B cell (primary cell): ENCODE measurements around the gene BOC. TPM values are rescaled to one million over a fixed set of nuclear protein-coding genes. Genes with fewer than 3 reads are reported as not detected.

Source experiments
- ATAC-seq: fragments of 200-7000 bp; cut with Tn5 transposase; one replicate; pipeline ENCODE4 v1.10.0; 2021; ENCODE audit warnings: low read depth, mild to moderate bottlenecking, moderate number of reproducible peaks, moderate library complexity
- CTCF ChIA-PET: fragments of 350-600 bp; sonication (Branson Sonifier 250); formaldehyde crosslinking; loops from one replicate; lab custom pipeline; 2021; ENCODE audit warnings: antibody characterized with exemption, inconsistent platforms; lab: Charles Lee
- POLR2A ChIA-PET: fragments of 350-600 bp; sonication (Branson Sonifier 250); formaldehyde crosslinking; loops from one replicate; lab custom pipeline; 2021; ENCODE audit warnings: antibody characterized with exemption; lab: Charles Lee
- DNase-seq: peaks from one replicate; pipeline ENCODE4 v3.0.0; 2013
- H2AFZ ChIP-seq: 2 replicates; pipeline ENCODE4 v1.6.1; 2012; ENCODE audit warnings: mild to moderate bottlenecking, low read depth, low read length; ENCODE audit not compliant: insufficient read depth, poor library complexity, severe bottlenecking
- H3K27ac ChIP-seq, 2 donors: 1 replicate in 1 of 2; 2 replicates in 1 of 2; pipeline ENCODE4 v1.5.1; 2012 to 2013; ENCODE audit warnings: low read length in 2 of 2, mild to moderate bottlenecking in 2 of 2, moderate library complexity in 1 of 2
- H3K27me3 ChIP-seq, 4 experiments: fragments of 200-600 bp in 1 of 4; sonication (generic) in 1 of 4; replicated peaks in 1 of 4; 1 replicate in 2 of 4; 2 replicates in 2 of 4; pipeline versions ENCODE4 v1.6.1 to v1.7.0; 2013 to 2016; ENCODE audit warnings: low read length in 3 of 4, mild to moderate bottlenecking in 2 of 4, mixed read lengths in 1 of 4, moderate library complexity in 1 of 4; ENCODE audit not compliant: insufficient read depth in 4 of 4, control insufficient read depth in 3 of 4; ENCODE audit errors: control extremely low read depth in 1 of 4
- H3K36me3 ChIP-seq, 2 experiments: replicated peaks in 1 of 2; 1 replicate in 1 of 2; 2 replicates in 1 of 2; pipeline versions ENCODE4 v1.6.1 to v1.7.1; 2013; ENCODE audit warnings: low read length in 1 of 2; ENCODE audit not compliant: insufficient read depth in 2 of 2, control insufficient read depth in 1 of 2; ENCODE audit errors: control extremely low read depth in 1 of 2, extremely low read depth in 1 of 2
- H3K4me1 ChIP-seq, 2 donors: fragments of 200-600 bp in 1 of 2; sonication (generic) in 1 of 2; 1 replicate in 1 of 2; 2 replicates in 1 of 2; pipeline versions ENCODE4 v1.5.1 to v1.6.1; 2013 to 2017; ENCODE audit warnings: low read length in 2 of 2; ENCODE audit not compliant: control insufficient read depth in 2 of 2, insufficient read depth in 2 of 2
- H3K4me2 ChIP-seq: replicated peaks from 2 replicates; pipeline ENCODE3; 2012; ENCODE audit warnings: mild to moderate bottlenecking, low read depth, low read length; ENCODE audit not compliant: poor library complexity, severe bottlenecking
- H3K4me3 ChIP-seq, 5 experiments: fragments of 200-600 bp in 1 of 5; sonication (generic) in 1 of 5; 1 replicate in 3 of 5; 2 replicates in 2 of 5; pipeline versions ENCODE4 v1.5.1 to v1.7.0; 2011 to 2016; ENCODE audit warnings: low read length in 4 of 5, mild to moderate bottlenecking in 4 of 5, low read depth in 2 of 5, control low read depth in 1 of 5, moderate library complexity in 1 of 5; ENCODE audit not compliant: insufficient read depth in 1 of 5; ENCODE audit errors: control extremely low read depth in 1 of 5, extremely low read depth in 1 of 5
- H3K79me2 ChIP-seq: fragments of 200-600 bp; sonication (generic); one replicate; pipeline ENCODE4 v1.6.0; 2016; ENCODE audit warnings: low read length; ENCODE audit not compliant: control insufficient read depth, insufficient read depth
- H3K9ac ChIP-seq: fragments of 200-600 bp; sonication (generic); 2 replicates; pipeline ENCODE4 v1.6.1; 2017; ENCODE audit warnings: mild to moderate bottlenecking, low read length, moderate library complexity
- H3K9me3 ChIP-seq, 3 donors: one replicate each; pipeline versions ENCODE4 v1.6.1 to v1.7.1; 2013; ENCODE audit warnings: low read length in 2 of 3; ENCODE audit not compliant: control insufficient read depth in 2 of 3, insufficient read depth in 1 of 3; ENCODE audit errors: control extremely low read depth in 1 of 3
- H4K20me1 ChIP-seq: 2 replicates; pipeline ENCODE4 v1.6.0; 2012; ENCODE audit warnings: mild to moderate bottlenecking, low read length; ENCODE audit not compliant: insufficient read depth, control insufficient read depth, poor library complexity, severe bottlenecking
- H3K27ac Mint-ChIP-seq: one replicate; pipeline ENCODE4 v1.8.0; 2021; ENCODE audit warnings: mixed read lengths
- H3K27me3 Mint-ChIP-seq: one replicate; pipeline ENCODE4 v1.8.0; 2021; ENCODE audit warnings: mixed read lengths
- H3K4me1 Mint-ChIP-seq: one replicate; pipeline ENCODE4 v1.8.0; 2021; ENCODE audit warnings: mixed read lengths
- H3K4me3 Mint-ChIP-seq: one replicate; pipeline ENCODE4 v1.8.0; 2021; ENCODE audit warnings: mixed read lengths
- H3K9me3 Mint-ChIP-seq: one replicate; pipeline ENCODE4 v1.8.0; 2022; ENCODE audit warnings: mixed read lengths; ENCODE audit not compliant: insufficient read depth
- EZH2 ChIP-seq: IDR thresholded peaks from 2 replicates; pipeline ENCODE4 v1.6.1; 2012; ENCODE audit warnings: borderline replicate concordance, low read depth, mild to moderate bottlenecking, moderate library complexity, low read length; ENCODE audit not compliant: insufficient read depth, poor library complexity, severe bottlenecking
- WGBS: methylation state at CpG from one replicate; pipeline ENCODE4 v1.1.5; 2013; ENCODE audit warnings: missing lambda C conversion rate; ENCODE audit not compliant: insufficient coverage; 5-methylcytosine and 5-hydroxymethylcytosine counted together
- intact Hi-C: fragments of 100-400 bp; cut with micrococcal nuclease; formaldehyde crosslinking; loops from one replicate; pipeline ENCODE4 v1.10.0; 2022
- polyA plus RNA-seq: library from polyadenylated mRNA; depleted of rRNA; stranded (reverse); fragments of >200 nt; gene quantifications from 2 replicates; pipeline ENCODE4 v1.2.3, GENCODE V29; 2012
- total RNA-seq, 2 donors: library from RNA; stranded (reverse); fragments of 120-200 nt in 1 of 2; gene quantifications; 1 replicate in 1 of 2; 2 replicates in 1 of 2; pipeline versions ENCODE4 v1.2.3 to v1.2.4, GENCODE V29; 2013 to 2022
- TF ChIP-seq, protein P1 (sequence below): fragments of 200-600 bp; IDR thresholded peaks from one replicate; pipeline ENCODE4 v1.8.0; 2022; ENCODE audit warnings: antibody characterized with exemption, mild to moderate bottlenecking

The BOC gene
- total and polyA plus RNA-seq, 2 donors (not counting 1 experiment from before 2014, with no cell fraction given) = 0.12 to 2.0 TPM

GRCh38 chr3:113200946-113201345, 10.4 kb upstream of the BOC start:
- no peaks in the 10 kb centered on the region for H3K4me1 Mint-ChIP-seq
- no peaks in the 10 kb centered on the region for H3K9me3 Mint-ChIP-seq
- H3K27ac Mint-ChIP-seq = no peak overlapping the region
- Histone ChIP-seq H3K4me2 (no peak overlapping the region), H3K27me3 (peaks cover 0 to 3% (median 2%) of the 10 kb centered on the region in 4 experiments), H4K20me1 (no peaks in the 10 kb centered on the region), H2AFZ (no peak overlapping the region), H3K36me3 (no peaks in the 10 kb centered on the region), H3K27ac (no peak overlapping the region), H3K4me1 (no peaks in the 10 kb centered on the region), H3K9me3 (no peaks in the 10 kb centered on the region), H3K9ac (no peak overlapping the region), H3K4me3 (no peak overlapping the region), H3K79me2 (no peaks in the 10 kb centered on the region)
- no CpG with 5 or more reads among the region's 1 CpG for WGBS
- TF ChIP-seq, protein P1, sequence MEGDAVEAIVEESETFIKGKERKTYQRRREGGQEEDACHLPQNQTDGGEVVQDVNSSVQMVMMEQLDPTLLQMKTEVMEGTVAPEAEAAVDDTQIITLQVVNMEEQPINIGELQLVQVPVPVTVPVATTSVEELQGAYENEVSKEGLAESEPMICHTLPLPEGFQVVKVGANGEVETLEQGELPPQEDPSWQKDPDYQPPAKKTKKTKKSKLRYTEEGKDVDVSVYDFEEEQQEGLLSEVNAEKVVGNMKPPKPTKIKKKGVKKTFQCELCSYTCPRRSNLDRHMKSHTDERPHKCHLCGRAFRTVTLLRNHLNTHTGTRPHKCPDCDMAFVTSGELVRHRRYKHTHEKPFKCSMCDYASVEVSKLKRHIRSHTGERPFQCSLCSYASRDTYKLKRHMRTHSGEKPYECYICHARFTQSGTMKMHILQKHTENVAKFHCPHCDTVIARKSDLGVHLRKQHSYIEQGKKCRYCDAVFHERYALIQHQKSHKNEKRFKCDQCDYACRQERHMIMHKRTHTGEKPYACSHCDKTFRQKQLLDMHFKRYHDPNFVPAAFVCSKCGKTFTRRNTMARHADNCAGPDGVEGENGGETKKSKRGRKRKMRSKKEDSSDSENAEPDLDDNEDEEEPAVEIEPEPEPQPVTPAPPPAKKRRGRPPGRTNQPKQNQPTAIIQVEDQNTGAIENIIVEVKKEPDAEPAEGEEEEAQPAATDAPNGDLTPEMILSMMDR = no peak
- no peak for TF ChIP-seq EZH2
- no peak for DNase-seq
- CTCF ChIA-PET = no interaction called here
- H3K4me3 Mint-ChIP-seq = no peak overlapping the region
- intact Hi-C loops = no loop called here
- ATAC-seq = no peak
- peaks cover 28% of the 10 kb centered on the region for H3K27me3 Mint-ChIP-seq
- POLR2A ChIA-PET = no interaction called here

DNA sequence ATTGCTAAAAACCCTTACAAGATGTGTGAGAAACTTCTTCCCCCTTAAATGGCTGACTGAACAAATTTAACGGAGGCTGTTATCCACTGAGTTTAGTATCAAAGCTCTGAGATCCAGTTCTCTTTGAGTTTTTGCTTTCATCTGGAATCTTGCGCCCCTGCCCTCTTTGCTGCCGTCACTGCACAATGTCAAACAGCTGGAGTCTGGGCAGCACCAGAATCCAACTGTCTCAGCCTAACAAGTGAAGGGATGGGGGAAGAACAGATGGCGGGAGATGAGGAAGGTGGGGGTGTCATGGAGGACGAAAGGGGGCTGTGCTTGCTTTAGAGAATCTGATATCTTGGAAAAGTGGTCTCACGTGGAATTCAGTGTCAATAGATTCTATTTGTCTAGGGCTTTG, 7.0 kb upstream of the BOC start:
- Histone ChIP-seq H4K20me1 (no peaks in the 10 kb centered on the region), H3K4me3 (no peak overlapping the region), H3K9me3 (no peaks in the 10 kb centered on the region), H3K79me2 (no peaks in the 10 kb centered on the region), H3K9ac (no peak overlapping the region), H2AFZ (no peak overlapping the region), H3K4me1 (no peaks in the 10 kb centered on the region), H3K27ac (no peak overlapping the region), H3K27me3 (peaks cover 0 to 11% (median 3%) of the 10 kb centered on the region in 4 experiments), H3K4me2 (no peak overlapping the region), H3K36me3 (no peaks in the 10 kb centered on the region)
- TF ChIP-seq EZH2 = no peak
- TF ChIP-seq, protein P1 = no peak
- Mint-ChIP-seq H3K9me3 (no peaks in the 10 kb centered on the region), H3K27me3 (peaks cover 46% of the 10 kb centered on the region), H3K4me3 (no peak overlapping the region), H3K27ac (no peak overlapping the region), H3K4me1 (no peaks in the 10 kb centered on the region)
- WGBS = 98% methylated on average over 6 of the region's 6 CpGs
- intact Hi-C loops = no loop called here
- ChIA-PET POLR2A (no interaction called here), CTCF (no interaction called here)
- ATAC-seq (no peak), DNase-seq (no peak)
